ENCODE results near the gene FOXA2.

FOXA2 gene

GRCh38 chr20:22581437-22582385 is 2.7 kb downstream of the FOXA2 start:
- no peak overlapping the region for H3K9ac ChIP-seq (ENCODE audit: insufficient read length)
- no peak overlapping the region for H3K27ac ChIP-seq
- no peaks in the 10 kb centered on the region for H3K9me3 ChIP-seq (ENCODE audit: low read depth, low read length)
- no peaks in the 10 kb centered on the region for H3K36me3 ChIP-seq (ENCODE audit: insufficient read depth, low read length)
- DNase-seq (ENCODE audit: low read depth, low spot score): no peak
- H3K4me3 ChIP-seq: no peak overlapping the region
- no peak for TF ChIP-seq FOXP2 (optimal IDR thresholded peaks at IDR 0.05; ENCODE audit: control extremely low read depth, extremely low read length, insufficient read depth)
- no peak for TF ChIP-seq EZH2 (IDR thresholded peaks at IDR 0.05)
- no peak for TF ChIP-seq POLR2AphosphoS5 (IDR thresholded peaks at IDR 0.05; ENCODE audit: borderline replicate concordance, low read depth, low read length)

- TF ChIP-seq EZH2 (IDR thresholded peaks at IDR 0.05) (no peak), POLR2AphosphoS5 (IDR thresholded peaks at IDR 0.05; ENCODE audit: borderline replicate concordance, low read depth, low read length) (no peak), FOXP2 (optimal IDR thresholded peaks at IDR 0.05; ENCODE audit: control extremely low read depth, extremely low read length, insufficient read depth) (no peak)
- Histone ChIP-seq H3K9ac (ENCODE audit: insufficient read length) (no peak overlapping the region), H3K9me3 (ENCODE audit: low read depth, low read length) (no peaks in the 10 kb centered on the region), H3K27ac (no peak overlapping the region), H3K36me3 (ENCODE audit: insufficient read depth, low read length) (no peaks in the 10 kb centered on the region), H3K4me3 (no peak overlapping the region)
- no peak for DNase-seq (ENCODE audit: low read depth, low spot score)
These were observed 4.4 kb downstream of the FOXA2 start for GRCh38 chr20:22579711-22580697.

DNA sequence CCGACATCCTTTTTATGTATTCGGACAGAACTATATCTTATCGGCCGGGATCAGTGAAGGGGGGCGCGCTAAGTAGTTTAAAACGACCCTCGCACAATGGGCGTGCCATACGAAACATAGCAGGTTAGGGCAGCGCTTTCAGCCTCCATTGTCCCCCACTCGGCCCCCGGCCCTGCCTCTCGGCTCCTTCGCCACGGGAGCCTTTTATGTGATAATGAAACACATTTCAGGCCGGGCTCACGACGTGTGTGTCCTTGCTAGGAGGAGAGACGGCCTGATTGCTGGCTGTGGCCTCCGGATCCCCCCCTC is 5.3 kb downstream of the FOXA2 start:
- no peak overlapping the region for H3K4me3 ChIP-seq
- H3K9me3 ChIP-seq (ENCODE audit: low read depth, low read length): no peaks in the 10 kb centered on the region
- H3K27ac ChIP-seq: no peak overlapping the region
- TF ChIP-seq POLR2AphosphoS5 (IDR thresholded peaks at IDR 0.05; ENCODE audit: borderline replicate concordance, low read depth, low read length): no peak
- no peak for TF ChIP-seq EZH2 (IDR thresholded peaks at IDR 0.05)
- no peak for TF ChIP-seq FOXP2 (optimal IDR thresholded peaks at IDR 0.05; ENCODE audit: control extremely low read depth, extremely low read length, insufficient read depth)
- no peak overlapping the region for H3K9ac ChIP-seq (ENCODE audit: insufficient read length)
- DNase-seq (ENCODE audit: low read depth, low spot score): no peak
- H3K36me3 ChIP-seq (ENCODE audit: insufficient read depth, low read length): no peaks in the 10 kb centered on the region

GRCh38 chr20:22578221-22579118 is 5.9 kb downstream of the FOXA2 start:
- Histone ChIP-seq H3K9me3 (ENCODE audit: low read depth, low read length) (no peaks in the 10 kb centered on the region), H3K9ac (ENCODE audit: insufficient read length) (no peak overlapping the region), H3K4me3 (no peak overlapping the region), H3K27ac (no peak overlapping the region), H3K36me3 (ENCODE audit: insufficient read depth, low read length) (no peaks in the 10 kb centered on the region)
- TF ChIP-seq FOXP2 (optimal IDR thresholded peaks at IDR 0.05; ENCODE audit: control extremely low read depth, extremely low read length, insufficient read depth) (no peak), EZH2 (IDR thresholded peaks at IDR 0.05) (no peak), POLR2AphosphoS5 (IDR thresholded peaks at IDR 0.05; ENCODE audit: borderline replicate concordance, low read depth, low read length) (no peak)
- DNase-seq (ENCODE audit: low read depth, low spot score): no peak

- Histone ChIP-seq H3K27ac (no peak overlapping the region), H3K9me3 (ENCODE audit: low read depth, low read length) (no peaks in the 10 kb centered on the region), H3K9ac (ENCODE audit: insufficient read length) (no peak overlapping the region), H3K4me3 (no peak overlapping the region), H3K36me3 (ENCODE audit: insufficient read depth, low read length) (no peaks in the 10 kb centered on the region)
- DNase-seq (ENCODE audit: low read depth, low spot score): no peak
- TF ChIP-seq EZH2 (IDR thresholded peaks at IDR 0.05) (no peak), POLR2AphosphoS5 (IDR thresholded peaks at IDR 0.05; ENCODE audit: borderline replicate concordance, low read depth, low read length) (no peak), FOXP2 (optimal IDR thresholded peaks at IDR 0.05; ENCODE audit: control extremely low read depth, extremely low read length, insufficient read depth) (no peak)
These were observed 6.7 kb downstream of the FOXA2 start for GRCh38 chr20:22577515-22578220.

DNA sequence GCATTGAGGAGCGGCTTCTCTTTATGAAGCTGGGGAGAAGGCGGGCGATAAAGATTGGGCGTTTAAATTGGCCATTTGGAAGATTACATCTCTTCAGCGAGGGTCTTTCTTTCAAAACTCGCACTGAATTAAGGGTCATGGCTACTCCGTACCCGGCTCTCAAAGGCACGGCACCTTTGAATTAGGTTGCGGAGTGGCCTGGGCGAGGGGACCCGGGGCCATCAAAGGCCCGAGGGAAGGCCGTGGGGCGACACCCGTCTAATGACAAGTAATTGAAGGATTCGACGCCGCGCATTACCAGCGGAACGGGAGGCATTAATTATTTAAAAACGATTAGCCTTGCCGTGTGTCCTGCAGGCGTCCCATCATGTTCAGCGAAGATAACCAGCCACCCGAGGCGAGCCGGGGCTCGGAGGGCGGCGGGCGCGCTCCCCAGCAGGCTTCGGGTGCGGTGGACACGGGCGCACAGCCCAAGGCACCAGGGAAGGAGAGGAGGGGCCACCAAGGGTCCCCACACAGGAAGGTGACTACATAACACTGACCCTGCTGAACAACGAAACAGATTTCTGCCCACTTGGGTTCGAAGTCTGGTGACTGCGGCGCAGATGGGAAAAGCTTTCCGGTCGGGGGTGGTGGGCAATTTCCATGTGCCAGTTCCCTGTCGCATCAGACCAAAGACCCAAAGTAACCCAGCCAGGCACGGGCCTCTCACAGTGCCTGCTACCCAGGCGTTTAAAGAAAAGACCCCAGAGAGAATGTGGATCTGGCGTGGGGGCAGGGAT is 7.4 kb downstream of the FOXA2 start:
- H3K4me3 ChIP-seq: no peak overlapping the region
- no peak overlapping the region for H3K27ac ChIP-seq
- no peak overlapping the region for H3K9ac ChIP-seq (ENCODE audit: insufficient read length)
- TF ChIP-seq EZH2 (IDR thresholded peaks at IDR 0.05): no peak
- no peak for TF ChIP-seq FOXP2 (optimal IDR thresholded peaks at IDR 0.05; ENCODE audit: control extremely low read depth, extremely low read length, insufficient read depth)
- TF ChIP-seq POLR2AphosphoS5 (IDR thresholded peaks at IDR 0.05; ENCODE audit: borderline replicate concordance, low read depth, low read length): no peak
- no peaks in the 10 kb centered on the region for H3K36me3 ChIP-seq (ENCODE audit: insufficient read depth, low read length)
- no peaks in the 10 kb centered on the region for H3K9me3 ChIP-seq (ENCODE audit: low read depth, low read length)
- no peak for DNase-seq (ENCODE audit: low read depth, low spot score)

All from SK-N-MC (cell line).